Nephron (organoid): ENCODE data around the gene PGGHG.
A peak's percentile ranks its signal among the peaks of the same experiment; 100 is the strongest.

Source experiments
- H3K27ac Mint-ChIP-seq, 3 experiments: 2 replicates each; pipeline ENCODE4 v1.8.0; 2020; ENCODE audit warnings: mixed read lengths in 3 of 3, mild to moderate bottlenecking in 2 of 3, moderate library complexity in 1 of 3
- H3K27me3 Mint-ChIP-seq: 2 replicates; pipeline ENCODE4 v1.8.0; 2021; ENCODE audit warnings: low read depth, mild to moderate bottlenecking, moderate library complexity, mixed read lengths
- H3K36me3 Mint-ChIP-seq: 2 replicates; pipeline ENCODE4 v1.8.0; 2020; ENCODE audit warnings: low read depth, mixed read lengths
- H3K4me1 Mint-ChIP-seq: 2 replicates; pipeline ENCODE4 v1.8.0; 2020; ENCODE audit warnings: mixed read lengths
- H3K4me3 Mint-ChIP-seq, 3 experiments: 2 replicates each; pipeline ENCODE4 v1.8.0; 2020; ENCODE audit warnings: mild to moderate bottlenecking in 3 of 3, mixed read lengths in 3 of 3, moderate library complexity in 2 of 3
- H3K9me3 Mint-ChIP-seq: 2 replicates; pipeline ENCODE4 v1.8.0; 2020; ENCODE audit warnings: mixed read lengths
- TF ChIP-seq, protein P1 (sequence below), 3 experiments: fragments of 200-600 bp; sonication (generic); IDR thresholded peaks; one replicate each; pipeline ENCODE4 v1.5.0; 2021; ENCODE audit warnings: antibody characterized with exemption in 3 of 3; ENCODE audit not compliant: unreplicated experiment in 3 of 3

The PGGHG gene

DNA sequence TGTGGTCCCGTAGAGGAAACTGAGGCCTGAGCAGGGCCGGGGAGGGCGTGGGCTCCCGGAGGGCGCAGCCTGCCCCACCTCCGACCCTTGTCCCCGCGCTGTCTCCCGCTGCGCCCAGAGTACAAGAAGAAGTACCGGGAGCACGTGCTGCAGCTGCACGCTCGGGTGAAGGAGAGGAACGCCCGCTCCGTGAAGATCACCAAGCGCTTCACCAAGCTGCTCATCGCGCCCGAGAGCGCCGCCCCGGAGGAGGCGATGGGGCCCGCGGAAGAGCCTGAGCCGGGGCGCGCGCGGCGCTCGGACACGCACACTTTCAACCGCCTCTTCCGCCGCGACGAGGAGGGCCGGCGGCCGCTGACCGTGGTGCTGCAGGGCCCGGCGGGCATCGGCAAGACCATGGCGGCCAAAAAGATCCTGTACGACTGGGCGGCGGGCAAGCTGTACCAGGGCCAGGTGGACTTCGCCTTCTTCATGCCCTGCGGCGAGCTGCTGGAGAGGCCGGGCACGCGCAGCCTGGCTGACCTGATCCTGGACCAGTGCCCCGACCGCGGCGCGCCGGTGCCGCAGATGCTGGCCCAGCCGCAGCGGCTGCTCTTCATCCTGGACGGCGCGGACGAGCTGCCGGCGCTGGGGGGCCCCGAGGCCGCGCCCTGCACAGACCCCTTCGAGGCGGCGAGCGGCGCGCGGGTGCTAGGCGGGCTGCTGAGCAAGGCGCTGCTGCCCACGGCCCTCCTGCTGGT, 8.8 kb upstream of the PGGHG start:
- no peak overlapping the region for H3K4me3 Mint-ChIP-seq
- TF ChIP-seq, protein P1, sequence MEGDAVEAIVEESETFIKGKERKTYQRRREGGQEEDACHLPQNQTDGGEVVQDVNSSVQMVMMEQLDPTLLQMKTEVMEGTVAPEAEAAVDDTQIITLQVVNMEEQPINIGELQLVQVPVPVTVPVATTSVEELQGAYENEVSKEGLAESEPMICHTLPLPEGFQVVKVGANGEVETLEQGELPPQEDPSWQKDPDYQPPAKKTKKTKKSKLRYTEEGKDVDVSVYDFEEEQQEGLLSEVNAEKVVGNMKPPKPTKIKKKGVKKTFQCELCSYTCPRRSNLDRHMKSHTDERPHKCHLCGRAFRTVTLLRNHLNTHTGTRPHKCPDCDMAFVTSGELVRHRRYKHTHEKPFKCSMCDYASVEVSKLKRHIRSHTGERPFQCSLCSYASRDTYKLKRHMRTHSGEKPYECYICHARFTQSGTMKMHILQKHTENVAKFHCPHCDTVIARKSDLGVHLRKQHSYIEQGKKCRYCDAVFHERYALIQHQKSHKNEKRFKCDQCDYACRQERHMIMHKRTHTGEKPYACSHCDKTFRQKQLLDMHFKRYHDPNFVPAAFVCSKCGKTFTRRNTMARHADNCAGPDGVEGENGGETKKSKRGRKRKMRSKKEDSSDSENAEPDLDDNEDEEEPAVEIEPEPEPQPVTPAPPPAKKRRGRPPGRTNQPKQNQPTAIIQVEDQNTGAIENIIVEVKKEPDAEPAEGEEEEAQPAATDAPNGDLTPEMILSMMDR (IDR thresholded peaks at IDR 0.05; ENCODE audit: unreplicated experiment in 3 of 3): no peak
- no peak overlapping the region for H3K27ac Mint-ChIP-seq
- peaks cover 7% of the 10 kb centered on the region for H3K9me3 Mint-ChIP-seq
- peaks cover 9% of the 10 kb centered on the region for H3K27me3 Mint-ChIP-seq
- no peaks in the 10 kb centered on the region for H3K36me3 Mint-ChIP-seq
- H3K4me1 Mint-ChIP-seq: peaks cover 11% of the 10 kb centered on the region

DNA sequence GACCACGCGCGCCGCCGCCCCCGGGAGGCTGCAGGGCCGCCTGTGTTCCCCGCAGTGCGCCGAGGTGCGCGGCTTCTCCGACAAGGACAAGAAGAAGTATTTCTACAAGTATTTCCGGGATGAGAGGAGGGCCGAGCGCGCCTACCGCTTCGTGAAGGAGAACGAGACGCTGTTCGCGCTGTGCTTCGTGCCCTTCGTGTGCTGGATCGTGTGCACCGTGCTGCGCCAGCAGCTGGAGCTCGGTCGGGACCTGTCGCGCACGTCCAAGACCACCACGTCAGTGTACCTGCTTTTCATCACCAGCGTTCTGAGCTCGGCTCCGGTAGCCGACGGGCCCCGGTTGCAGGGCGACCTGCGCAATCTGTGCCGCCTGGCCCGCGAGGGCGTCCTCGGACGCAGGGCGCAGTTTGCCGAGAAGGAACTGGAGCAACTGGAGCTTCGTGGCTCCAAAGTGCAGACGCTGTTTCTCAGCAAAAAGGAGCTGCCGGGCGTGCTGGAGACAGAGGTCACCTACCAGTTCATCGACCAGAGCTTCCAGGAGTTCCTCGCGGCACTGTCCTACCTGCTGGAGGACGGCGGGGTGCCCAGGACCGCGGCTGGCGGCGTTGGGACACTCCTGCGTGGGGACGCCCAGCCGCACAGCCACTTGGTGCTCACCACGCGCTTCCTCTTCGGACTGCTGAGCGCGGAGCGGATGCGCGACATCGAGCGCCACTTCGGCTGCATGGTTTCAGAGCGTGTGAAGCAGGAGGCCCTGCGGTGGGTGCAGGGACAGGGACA, 8.0 kb upstream of the PGGHG start:
- TF ChIP-seq, protein P1 (IDR thresholded peaks at IDR 0.05; ENCODE audit: unreplicated experiment in 3 of 3): no peak
- Mint-ChIP-seq H3K36me3 (no peaks in the 10 kb centered on the region), H3K27ac (no peak overlapping the region), H3K4me1 (peaks cover 11% of the 10 kb centered on the region), H3K27me3 (peaks cover 9% of the 10 kb centered on the region), H3K9me3 (peaks cover 6% of the 10 kb centered on the region), H3K4me3 (no peak overlapping the region)

DNA sequence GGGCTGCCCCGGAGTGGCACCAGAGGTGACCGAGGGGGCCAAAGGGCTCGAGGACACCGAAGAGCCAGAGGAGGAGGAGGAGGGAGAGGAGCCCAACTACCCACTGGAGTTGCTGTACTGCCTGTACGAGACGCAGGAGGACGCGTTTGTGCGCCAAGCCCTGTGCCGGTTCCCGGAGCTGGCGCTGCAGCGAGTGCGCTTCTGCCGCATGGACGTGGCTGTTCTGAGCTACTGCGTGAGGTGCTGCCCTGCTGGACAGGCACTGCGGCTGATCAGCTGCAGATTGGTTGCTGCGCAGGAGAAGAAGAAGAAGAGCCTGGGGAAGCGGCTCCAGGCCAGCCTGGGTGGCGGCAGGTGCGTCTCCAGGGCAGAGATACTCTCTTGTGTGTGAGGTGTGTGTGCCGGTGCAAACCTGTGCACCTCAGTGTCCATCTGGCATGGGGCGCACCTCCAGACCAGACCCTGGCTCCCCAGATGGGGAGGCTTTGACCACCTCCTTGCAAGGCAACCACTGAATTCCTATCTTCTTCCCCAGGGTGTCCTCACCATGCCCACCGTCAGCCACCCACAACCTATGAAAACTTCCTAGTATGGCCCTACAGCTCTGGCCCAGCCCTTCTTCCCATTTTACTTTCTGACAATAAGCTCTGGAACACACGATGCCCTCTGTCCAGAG, 7.3 kb upstream of the PGGHG start:
- Mint-ChIP-seq H3K4me1 (peaks cover 11% of the 10 kb centered on the region), H3K4me3 (no peak overlapping the region), H3K9me3 (peaks cover under 1% of the 10 kb centered on the region), H3K36me3 (no peaks in the 10 kb centered on the region), H3K27me3 (peaks cover 9% of the 10 kb centered on the region), H3K27ac (no peak overlapping the region)
- TF ChIP-seq, protein P1 (IDR thresholded peaks at IDR 0.05; ENCODE audit: unreplicated experiment in 3 of 3): no peak

- Mint-ChIP-seq H3K27ac (peak overlapping the region in 1 of 3 experiments; percentile 80), H3K4me3 (no peak overlapping the region), H3K9me3 (no peaks in the 10 kb centered on the region)
These were observed 6.8 kb upstream of the PGGHG start for GRCh38 chr11:282171-282570.

DNA sequence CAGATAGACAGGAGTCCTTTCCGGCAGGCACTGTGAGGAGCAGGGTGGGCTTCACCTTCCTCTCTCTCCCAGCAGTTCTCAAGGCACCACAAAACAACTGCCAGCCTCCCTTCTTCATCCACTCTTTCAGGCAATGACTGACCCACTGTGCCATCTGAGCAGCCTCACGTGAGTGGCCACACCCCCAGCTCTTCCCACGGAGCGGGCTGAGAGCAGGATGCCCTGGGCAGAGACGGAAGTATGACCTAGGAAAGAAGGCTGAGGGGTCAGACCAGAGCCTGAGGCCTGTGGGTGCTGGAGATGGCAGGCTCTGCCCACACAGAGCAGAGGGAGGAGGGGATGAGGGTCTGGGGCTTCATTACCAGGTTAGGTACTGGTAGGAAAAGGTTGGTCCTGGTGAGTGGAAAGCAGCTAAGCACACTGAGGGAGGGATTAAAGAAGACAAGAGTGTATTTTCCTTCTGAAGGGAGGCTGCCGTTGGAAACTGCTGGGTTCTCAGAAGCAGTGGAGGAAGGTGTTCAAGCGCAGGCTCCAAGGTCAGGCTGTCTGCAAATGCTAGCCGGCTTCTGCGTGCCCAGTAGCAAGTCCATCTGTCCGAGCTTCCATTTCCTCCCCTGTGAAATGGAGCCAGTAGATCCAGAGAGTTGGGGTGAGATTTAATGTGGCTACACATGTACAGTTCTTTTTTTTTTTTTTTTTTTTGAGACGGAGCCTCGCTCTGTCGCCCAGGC, 6.1 kb upstream of the PGGHG start:
- H3K4me1 Mint-ChIP-seq: peaks cover 16% of the 10 kb centered on the region
- H3K36me3 Mint-ChIP-seq: no peaks in the 10 kb centered on the region
- TF ChIP-seq, protein P1 (IDR thresholded peaks at IDR 0.05; ENCODE audit: unreplicated experiment in 3 of 3): no peak
- H3K4me3 Mint-ChIP-seq: peak overlapping the region; percentile 5 to 30 (median 18)
- peaks cover 14% of the 10 kb centered on the region for H3K27me3 Mint-ChIP-seq
- no peaks in the 10 kb centered on the region for H3K9me3 Mint-ChIP-seq
- H3K27ac Mint-ChIP-seq: peak overlapping the region; percentile 44 to 80 (median 58)

More at GRCh38 chr11:282171-282570, 6.8 kb upstream of the PGGHG start:
- Mint-ChIP-seq H3K4me1 (peaks cover 15% of the 10 kb centered on the region), H3K27me3 (peaks cover 14% of the 10 kb centered on the region), H3K36me3 (no peaks in the 10 kb centered on the region)
- TF ChIP-seq, protein P1 (IDR thresholded peaks at IDR 0.05; ENCODE audit: unreplicated experiment in 3 of 3): no peak
